Activated CD8-positive, alpha-beta T cell treated with anti-CD3 and anti-CD28 coated beads, Interleukin-2, amount 10 ng/mL, durations not matched to agents 7 days and 5 days (primary cell): ENCODE data around the gene RBCK1. TPM values are rescaled to one million over a fixed set of nuclear protein-coding genes. Genes with fewer than 3 reads are reported as not detected.

Experiments used
- ATAC-seq: fragments of 150-1000 bp; cut with Tn5 transposase; one replicate; pipeline ENCODE4 v1.10.0; 2021; ENCODE audit warnings: moderate library complexity
- CTCF ChIA-PET: fragments of 350-600 bp; sonication (Branson Sonifier 250); formaldehyde crosslinking; loops from one replicate; lab custom pipeline; 2021; ENCODE audit warnings: antibody characterized with exemption; lab: Charles Lee
- POLR2A ChIA-PET: fragments of 350-600 bp; sonication (Branson Sonifier 250); formaldehyde crosslinking; loops from one replicate; lab custom pipeline; 2021; ENCODE audit warnings: antibody characterized with exemption; lab: Charles Lee
- DNase-seq: peaks from one replicate; pipeline ENCODE4 v3.0.0-alpha.2; 2020
- H3K27ac Mint-ChIP-seq: one replicate; pipeline ENCODE4 v1.8.0; 2021; ENCODE audit warnings: mild to moderate bottlenecking, mixed read lengths
- H3K27me3 Mint-ChIP-seq: one replicate; pipeline ENCODE4 v1.8.0; 2021; ENCODE audit warnings: low read depth, mixed read lengths
- H3K36me3 Mint-ChIP-seq: one replicate; pipeline ENCODE4 v1.8.0; 2021; ENCODE audit warnings: low read depth, mixed read lengths
- H3K4me1 Mint-ChIP-seq: one replicate; pipeline ENCODE4 v1.8.0; 2021; ENCODE audit warnings: low read depth, mixed read lengths
- H3K4me3 Mint-ChIP-seq: one replicate; pipeline ENCODE4 v1.8.0; 2021; ENCODE audit warnings: mild to moderate bottlenecking, mixed read lengths
- H3K9me3 Mint-ChIP-seq: one replicate; pipeline ENCODE4 v1.8.0; 2022; ENCODE audit warnings: mixed read lengths; ENCODE audit not compliant: insufficient read depth
- total RNA-seq, 2 experiments: library from RNA; stranded (reverse); gene quantifications; one replicate each; pipeline ENCODE4 v1.2.3, GENCODE V29; 2021

RBCK1 gene
- total RNA-seq, 2 experiments from 2014 or later = 135 to 149 TPM

- CTCF ChIA-PET = interaction anchor here (0.6 to 1.9 kb wide), 5 partner anchors 29 to 56 kb away, joined by 3 to 9 read pairs (median 4); partner anchors contain the start of gene TRIB3
- Mint-ChIP-seq H3K27me3 (no peaks in the 10 kb centered on the region), H3K9me3 (no peaks in the 10 kb centered on the region), H3K4me1 (peaks cover 64% of the 10 kb centered on the region), H3K27ac (peak overlapping the region; percentile 95), H3K36me3 (peaks cover 44% of the 10 kb centered on the region), H3K4me3 (peak overlapping the region; percentile 98)
- DNase-seq = no peak
- no peak for ATAC-seq
- POLR2A ChIA-PET = interaction anchor here (0.6 to 1.4 kb wide), 6 partner anchors 12 to 52 kb away, joined by 3 to 5 read pairs (median 3); partner anchors contain the start of gene TBC1D20
These were observed 1.8 kb downstream of the RBCK1 start for GRCh38 chr20:409697-410559.

GRCh38 chr20:412081-412480, 4.0 kb downstream of the RBCK1 start:
- Mint-ChIP-seq H3K9me3 (no peaks in the 10 kb centered on the region), H3K4me1 (peaks cover 57% of the 10 kb centered on the region), H3K36me3 (peaks cover 58% of the 10 kb centered on the region), H3K4me3 (no peak overlapping the region), H3K27ac (no peak overlapping the region), H3K27me3 (no peaks in the 10 kb centered on the region)
- ChIA-PET POLR2A (no interaction called here), CTCF (interaction anchor here (1.5 to 1.7 kb wide), 2 partner anchors 20 to 66 kb away, joined by 3 to 4 read pairs; no protein-coding TSS in a partner anchor)
- ATAC-seq (no peak), DNase-seq (no peak)

DNA sequence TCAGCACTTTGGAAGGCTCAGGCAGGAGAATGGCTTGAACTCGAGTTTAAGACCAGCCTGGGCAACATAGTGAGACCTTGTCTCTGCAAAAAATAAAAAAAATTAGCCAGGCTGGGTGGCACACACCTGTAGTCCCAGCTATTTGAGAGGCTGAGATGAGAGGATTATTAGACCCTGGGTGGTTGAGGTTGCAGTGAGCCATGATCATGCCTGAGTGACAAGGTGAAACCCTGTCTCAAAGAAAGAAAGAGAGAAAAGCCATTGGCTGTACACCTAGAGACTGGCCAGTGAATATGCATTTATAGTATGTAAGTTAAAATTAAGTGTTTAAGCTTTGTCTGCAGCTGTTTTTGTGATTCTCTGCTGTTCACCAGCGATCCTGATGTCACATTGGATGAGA, 6.1 kb downstream of the RBCK1 start:
- H3K36me3 Mint-ChIP-seq = peaks cover 61% of the 10 kb centered on the region
- H3K27ac Mint-ChIP-seq = no peak overlapping the region
- H3K27me3 Mint-ChIP-seq = no peaks in the 10 kb centered on the region
- H3K4me3 Mint-ChIP-seq = no peak overlapping the region
- ChIA-PET POLR2A (no interaction called here), CTCF (interaction anchor here (0.6 to 1.7 kb wide), 3 partner anchors 12 to 190 kb away, joined by 3 to 7 read pairs (median 4); no protein-coding TSS in a partner anchor)
- H3K4me1 Mint-ChIP-seq = peaks cover 48% of the 10 kb centered on the region
- no peaks in the 10 kb centered on the region for H3K9me3 Mint-ChIP-seq
- ATAC-seq (no peak), DNase-seq (no peak)

GRCh38 chr20:415820-416322, 7.8 kb downstream of the RBCK1 start:
- Mint-ChIP-seq H3K4me3 (no peak overlapping the region), H3K27ac (no peak overlapping the region), H3K36me3 (peaks cover 51% of the 10 kb centered on the region), H3K9me3 (no peaks in the 10 kb centered on the region), H3K27me3 (no peaks in the 10 kb centered on the region), H3K4me1 (peaks cover 31% of the 10 kb centered on the region)
- ATAC-seq (no peak), DNase-seq (no peak)
- ChIA-PET CTCF (no interaction called here), POLR2A (no interaction called here)

DNA sequence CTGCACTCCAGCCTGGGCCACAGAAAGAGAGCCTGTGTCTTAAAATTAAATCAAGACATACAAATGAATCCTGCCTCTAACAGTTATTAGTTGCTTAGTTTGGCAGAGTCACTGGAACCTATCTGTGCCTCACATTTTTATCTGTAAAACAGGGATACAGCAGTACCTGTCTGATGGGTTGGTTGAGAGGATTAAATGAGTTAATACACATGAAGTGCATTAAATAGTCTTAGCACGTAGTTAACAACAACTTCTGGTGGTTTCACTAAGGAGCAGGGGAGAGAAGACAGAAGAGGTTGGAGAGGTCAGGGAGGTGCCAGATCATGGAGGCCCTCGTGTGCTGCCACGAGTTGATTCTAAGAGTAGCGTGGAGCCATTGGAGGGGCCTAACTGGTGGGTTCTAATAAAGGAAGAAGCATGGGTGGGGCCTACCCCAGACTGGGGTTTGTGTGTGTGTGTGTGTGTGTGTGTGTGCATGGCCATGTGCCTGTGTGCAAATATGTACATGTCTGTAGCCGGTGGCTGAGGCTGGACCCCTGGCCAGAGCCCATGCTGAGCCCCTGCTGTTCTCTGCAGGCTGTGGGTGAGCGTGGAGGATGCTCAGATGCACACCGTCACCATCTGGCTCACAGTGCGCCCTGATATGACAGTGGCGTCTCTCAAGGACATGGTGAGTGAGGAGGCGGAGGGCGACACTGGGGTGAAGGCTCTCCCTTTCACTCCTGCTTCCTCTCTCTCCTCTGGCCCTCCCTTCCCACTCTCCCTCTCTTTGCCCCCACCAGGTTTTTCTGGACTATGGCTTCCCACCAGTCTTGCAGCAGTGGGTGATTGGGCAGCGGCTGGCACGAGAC, 9.1 kb downstream of the RBCK1 start:
- no peak for ATAC-seq
- no peak overlapping the region for H3K4me3 Mint-ChIP-seq
- H3K27me3 Mint-ChIP-seq = no peaks in the 10 kb centered on the region
- CTCF ChIA-PET = no interaction called here
- DNase-seq = no peak
- peaks cover 25% of the 10 kb centered on the region for H3K4me1 Mint-ChIP-seq
- peaks cover 52% of the 10 kb centered on the region for H3K36me3 Mint-ChIP-seq
- H3K27ac Mint-ChIP-seq = peak overlapping the region; percentile 2
- no peaks in the 10 kb centered on the region for H3K9me3 Mint-ChIP-seq
- POLR2A ChIA-PET = no interaction called here

GRCh38 chr20:417801-418342, 9.8 kb downstream of the RBCK1 start:
- no peaks in the 10 kb centered on the region for H3K9me3 Mint-ChIP-seq
- ATAC-seq (no peak), DNase-seq (no peak)
- H3K27me3 Mint-ChIP-seq = no peaks in the 10 kb centered on the region
- CTCF ChIA-PET = no interaction called here
- POLR2A ChIA-PET = no interaction called here
- H3K27ac Mint-ChIP-seq = no peak overlapping the region
- peaks cover 55% of the 10 kb centered on the region for H3K36me3 Mint-ChIP-seq
- H3K4me1 Mint-ChIP-seq = peaks cover 22% of the 10 kb centered on the region
- H3K4me3 Mint-ChIP-seq = no peak overlapping the region

DNA sequence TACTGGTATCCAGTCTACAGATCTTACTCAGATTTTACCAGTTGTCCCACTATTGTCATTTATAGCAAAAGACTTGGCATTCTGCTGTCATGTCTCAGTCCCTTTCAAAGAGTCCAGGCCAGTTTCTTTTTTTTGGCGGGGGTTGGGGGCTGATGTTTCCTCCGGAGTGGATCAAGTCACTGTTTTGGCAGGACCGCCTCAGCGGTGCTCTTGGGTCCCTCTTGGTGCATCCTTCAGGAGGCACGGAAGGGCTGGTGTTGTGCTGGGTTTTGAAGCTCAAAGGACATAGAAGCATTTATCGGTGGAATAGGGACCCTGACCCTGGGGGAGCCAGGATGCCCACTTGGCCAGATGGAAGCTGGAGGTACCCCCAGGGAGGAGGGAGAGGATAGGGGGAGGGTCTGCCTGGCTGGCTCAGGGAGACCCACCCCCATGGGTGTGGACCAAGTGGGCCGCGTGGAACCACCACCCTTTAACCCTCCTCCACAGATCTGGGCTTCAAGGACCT, 10.8 kb downstream of the RBCK1 start:
- Mint-ChIP-seq H3K4me1 (peaks cover 16% of the 10 kb centered on the region), H3K27ac (no peak overlapping the region), H3K27me3 (no peaks in the 10 kb centered on the region), H3K36me3 (peaks cover 52% of the 10 kb centered on the region), H3K9me3 (no peaks in the 10 kb centered on the region), H3K4me3 (no peak overlapping the region)
- ChIA-PET POLR2A (no interaction called here), CTCF (interaction anchor here (0.7 kb wide), 1 partner anchor 18 kb away, joined by 3 read pairs; no protein-coding TSS in a partner anchor)
- ATAC-seq (no peak), DNase-seq (no peak)

DNA sequence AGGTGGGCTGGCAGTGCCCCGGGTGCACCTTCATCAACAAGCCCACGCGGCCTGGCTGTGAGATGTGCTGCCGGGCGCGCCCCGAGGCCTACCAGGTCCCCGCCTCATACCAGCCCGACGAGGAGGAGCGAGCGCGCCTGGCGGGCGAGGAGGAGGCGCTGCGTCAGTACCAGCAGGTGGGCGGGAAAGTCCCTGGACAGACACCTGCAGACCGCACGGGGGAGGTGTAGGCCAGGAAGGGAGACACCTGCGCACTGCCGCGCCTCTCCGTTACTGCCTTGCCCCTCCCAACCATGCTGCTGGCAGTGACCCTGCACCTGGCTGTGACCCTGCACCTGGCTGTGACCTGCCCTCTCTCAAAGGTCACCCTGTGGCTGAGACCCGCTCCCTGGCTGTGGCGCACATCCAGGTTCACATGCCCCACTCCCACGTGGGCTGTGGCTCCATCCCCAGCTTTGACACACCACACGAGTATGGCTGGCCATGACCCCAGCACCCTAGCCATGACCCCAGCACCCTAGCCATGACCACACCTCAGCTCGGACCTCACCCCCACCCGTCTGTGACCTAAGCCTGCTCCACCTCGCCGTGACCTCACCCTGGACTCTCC, 11.6 kb downstream of the RBCK1 start:
- Mint-ChIP-seq H3K27me3 (no peaks in the 10 kb centered on the region), H3K4me1 (peaks cover 20% of the 10 kb centered on the region), H3K9me3 (no peaks in the 10 kb centered on the region), H3K36me3 (peaks cover 59% of the 10 kb centered on the region), H3K4me3 (no peak overlapping the region), H3K27ac (no peak overlapping the region)
- no peak for DNase-seq
- CTCF ChIA-PET = interaction anchor here (1.1 kb wide), 1 partner anchor 89 kb away, joined by 3 read pairs; no protein-coding TSS in a partner anchor
- POLR2A ChIA-PET = no interaction called here
- ATAC-seq = peak; percentile 29

DNA sequence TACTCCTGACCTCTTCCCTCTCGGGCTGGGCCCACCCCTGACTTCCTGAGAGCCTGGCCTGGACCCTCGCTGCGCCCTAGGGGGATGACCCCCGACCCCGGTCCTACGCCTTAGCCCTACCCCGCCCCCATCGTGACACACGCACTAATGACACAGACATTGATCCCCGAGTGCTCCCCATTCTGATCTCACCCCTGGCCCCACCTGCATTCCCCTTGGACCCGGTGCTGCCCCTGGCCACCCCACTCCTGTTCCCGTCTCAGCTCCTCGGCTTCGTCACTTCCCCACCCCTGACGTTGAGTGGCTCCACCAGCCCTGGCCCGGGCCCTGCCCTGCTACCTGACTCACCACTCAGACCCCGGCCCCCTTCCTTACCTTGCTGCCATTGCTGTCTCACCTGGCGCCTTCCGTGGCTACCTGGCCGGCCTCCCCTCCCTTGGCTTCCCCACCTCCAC, 12.1 kb downstream of the RBCK1 start:
- H3K4me1 Mint-ChIP-seq = peaks cover 26% of the 10 kb centered on the region
- H3K9me3 Mint-ChIP-seq = no peaks in the 10 kb centered on the region
- peak; percentile 21 for ATAC-seq
- H3K4me3 Mint-ChIP-seq = no peak overlapping the region
- DNase-seq = no peak
- ChIA-PET CTCF (interaction anchor here (1.1 kb wide), 1 partner anchor 90 kb away, joined by 3 read pairs; no protein-coding TSS in a partner anchor), POLR2A (no interaction called here)
- H3K27ac Mint-ChIP-seq = no peak overlapping the region
- no peaks in the 10 kb centered on the region for H3K27me3 Mint-ChIP-seq
- H3K36me3 Mint-ChIP-seq = peaks cover 64% of the 10 kb centered on the region

DNA sequence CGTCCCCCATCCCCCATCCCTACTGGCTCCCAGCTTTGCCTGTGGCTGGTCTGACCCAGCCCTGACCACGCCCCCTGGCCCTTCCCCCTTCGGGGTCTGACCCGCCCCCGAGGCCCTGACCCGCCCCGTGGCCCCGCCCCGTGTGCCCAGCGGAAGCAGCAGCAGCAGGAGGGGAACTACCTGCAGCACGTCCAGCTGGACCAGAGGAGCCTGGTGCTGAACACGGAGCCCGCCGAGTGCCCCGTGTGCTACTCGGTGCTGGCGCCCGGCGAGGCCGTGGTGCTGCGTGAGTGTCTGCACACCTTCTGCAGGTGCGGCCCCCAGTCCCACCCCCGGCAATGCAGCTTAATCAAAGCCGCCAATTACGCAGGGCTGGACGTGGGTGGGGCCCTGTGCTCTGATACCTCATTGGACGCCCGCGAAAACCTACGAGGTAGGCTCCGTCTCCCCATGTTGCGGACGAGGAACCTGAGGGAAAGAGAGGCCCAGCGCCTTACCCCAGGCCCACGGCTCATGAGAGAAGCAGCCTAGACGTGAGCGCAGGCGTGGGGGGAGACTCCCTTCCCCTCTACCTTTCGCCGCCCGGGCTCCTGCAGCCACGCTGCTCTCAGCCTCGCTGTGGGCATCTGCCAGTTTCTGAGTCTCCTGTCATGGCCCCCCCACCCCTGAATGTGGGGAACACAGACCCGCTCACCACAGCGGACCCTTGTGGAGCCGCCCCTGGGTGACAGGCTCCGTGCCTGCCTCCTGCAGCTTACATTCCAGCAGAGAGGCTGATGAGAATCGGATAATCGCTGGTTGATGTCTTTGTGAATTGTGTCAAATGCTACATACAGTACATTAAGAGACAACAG, 12.8 kb downstream of the RBCK1 start:
- Mint-ChIP-seq H3K4me1 (peaks cover 22% of the 10 kb centered on the region), H3K36me3 (peaks cover 57% of the 10 kb centered on the region), H3K27ac (peak overlapping the region; percentile 3), H3K4me3 (no peak overlapping the region), H3K9me3 (no peaks in the 10 kb centered on the region), H3K27me3 (no peaks in the 10 kb centered on the region)
- no peak for DNase-seq
- POLR2A ChIA-PET = no interaction called here
- ATAC-seq = peak; percentile 53
- CTCF ChIA-PET = interaction anchor here (1.1 kb wide), 1 partner anchor 90 kb away, joined by 3 read pairs; no protein-coding TSS in a partner anchor
